ENCODE data around the gene EDNRB. TPM values are rescaled to one million over a fixed set of nuclear protein-coding genes. Genes with fewer than 3 reads are reported as not detected.

EDNRB gene
- total RNA-seq, 1 experiment from 2014 or later, result 0.22 TPM

GRCh38 chr13:77859450-77859849 is 59.2 kb downstream of the EDNRB start:
- TF ChIP-seq ZFX (IDR thresholded peaks at IDR 0.05) (no peak), SIN3A (IDR thresholded peaks at IDR 0.05; ENCODE audit: low read depth) (no peak), REST (IDR thresholded peaks at IDR 0.05; ENCODE audit: low read depth) (no peak), CBX3 (IDR thresholded peaks at IDR 0.05; ENCODE audit: low read depth) (no peak), EGR1 (IDR thresholded peaks at IDR 0.05; ENCODE audit: low read depth) (no peak), ATF3 (IDR thresholded peaks at IDR 0.05) (no peak), JUND (IDR thresholded peaks at IDR 0.05) (no peak), ELF1 (IDR thresholded peaks at IDR 0.05; ENCODE audit: borderline replicate concordance, low read depth) (no peak), CEBPB (IDR thresholded peaks at IDR 0.05; ENCODE audit: low read depth) (no peak)
- TF ChIP-seq, protein P1, sequence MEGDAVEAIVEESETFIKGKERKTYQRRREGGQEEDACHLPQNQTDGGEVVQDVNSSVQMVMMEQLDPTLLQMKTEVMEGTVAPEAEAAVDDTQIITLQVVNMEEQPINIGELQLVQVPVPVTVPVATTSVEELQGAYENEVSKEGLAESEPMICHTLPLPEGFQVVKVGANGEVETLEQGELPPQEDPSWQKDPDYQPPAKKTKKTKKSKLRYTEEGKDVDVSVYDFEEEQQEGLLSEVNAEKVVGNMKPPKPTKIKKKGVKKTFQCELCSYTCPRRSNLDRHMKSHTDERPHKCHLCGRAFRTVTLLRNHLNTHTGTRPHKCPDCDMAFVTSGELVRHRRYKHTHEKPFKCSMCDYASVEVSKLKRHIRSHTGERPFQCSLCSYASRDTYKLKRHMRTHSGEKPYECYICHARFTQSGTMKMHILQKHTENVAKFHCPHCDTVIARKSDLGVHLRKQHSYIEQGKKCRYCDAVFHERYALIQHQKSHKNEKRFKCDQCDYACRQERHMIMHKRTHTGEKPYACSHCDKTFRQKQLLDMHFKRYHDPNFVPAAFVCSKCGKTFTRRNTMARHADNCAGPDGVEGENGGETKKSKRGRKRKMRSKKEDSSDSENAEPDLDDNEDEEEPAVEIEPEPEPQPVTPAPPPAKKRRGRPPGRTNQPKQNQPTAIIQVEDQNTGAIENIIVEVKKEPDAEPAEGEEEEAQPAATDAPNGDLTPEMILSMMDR (IDR thresholded peaks at IDR 0.05 in 2 of 3, conservative IDR thresholded peaks at IDR 0.05 in 1 of 3; ENCODE audit: borderline replicate concordance in 1 of 3, insufficient read depth in 1 of 3, low read depth in 2 of 3, low read length in 2 of 3), result no peak
- ChIA-PET RAD21 (ENCODE audit: low non-redundant PET in 1 of 2, low total read pairs in 2 of 2, uncharacterized antibody in 2 of 2, unreplicated experiment in 2 of 2) (no interaction called here), CTCF (no interaction called here), POLR2A (no interaction called here)
- Histone ChIP-seq H3K4me2 (ENCODE audit: low read length) (no peak overlapping the region), H3K4me3 (replicated peaks in 1 of 2; ENCODE audit: low read depth in 1 of 2, low read length in 2 of 2) (no peak overlapping the region), H3K36me3 (ENCODE audit: control insufficient read depth in 1 of 2, insufficient read depth in 2 of 2, low read length in 2 of 2) (no peaks in the 10 kb centered on the region), H3K27me3 (ENCODE audit: insufficient read depth, low read length) (no peaks in the 10 kb centered on the region), H3K79me2 (ENCODE audit: insufficient read depth, low read length) (no peaks in the 10 kb centered on the region), H3K9ac (ENCODE audit: low read length) (no peak overlapping the region), H3K27ac (ENCODE audit: low read depth, low read length) (no peak overlapping the region), H3K9me2 (ENCODE audit: insufficient read depth) (no peaks in the 10 kb centered on the region), H3K9me3 (ENCODE audit: control insufficient read depth in 1 of 2, insufficient read depth in 1 of 2, low read depth in 1 of 2, low read length in 2 of 2) (no peaks in the 10 kb centered on the region), H2AFZ (ENCODE audit: low read depth, low read length, poor library complexity, severe bottlenecking) (no peak overlapping the region), H4K20me1 (ENCODE audit: insufficient read depth) (no peaks in the 10 kb centered on the region), H3K4me1 (ENCODE audit: control insufficient read depth in 1 of 2, insufficient read depth in 2 of 2, low read length in 2 of 2) (no peaks in the 10 kb centered on the region)
- intact Hi-C loops (cut with micrococcal nuclease), result no loop called here
- no TSS peak for BruUV-seq (replicated peaks)
- DNase-seq (ENCODE audit: low read depth, low spot score) (no peak), ATAC-seq (no peak)

Measured in HCT116 (cell line).